Suprapubic skin (tissue), 4 donors: Measurements from ENCODE around the gene CEP41. TPM values are rescaled to one million over a fixed set of nuclear protein-coding genes. Genes with fewer than 3 reads are reported as not detected.

Experiments
- DNase-seq, 2 donors: peaks; one replicate each; pipeline ENCODE4 v3.0.0-alpha.2; 2019; ENCODE audit warnings: low spot score in 2 of 2
- H3K27ac ChIP-seq: fragments of 200-600 bp; sonication (generic); one replicate; pipeline ENCODE4 v1.5.1; 2019
- H3K27me3 ChIP-seq: fragments of 200-600 bp; sonication (generic); one replicate; pipeline ENCODE4 v1.5.1; 2019
- H3K36me3 ChIP-seq: fragments of 200-600 bp; sonication (generic); one replicate; pipeline ENCODE4 v1.5.1; 2019
- H3K4me1 ChIP-seq: fragments of 200-600 bp; sonication (generic); one replicate; pipeline ENCODE4 v1.5.1; 2019
- H3K4me3 ChIP-seq: fragments of 200-600 bp; sonication (generic); one replicate; pipeline ENCODE4 v1.5.1; 2019; ENCODE audit warnings: mild to moderate bottlenecking
- H3K9me3 ChIP-seq: fragments of 200-600 bp; sonication (generic); one replicate; pipeline ENCODE4 v1.5.1; 2019
- CTCF ChIP-seq, 2 donors: fragments of 200-600 bp in 1 of 2; fragments of 450-650 bp in 1 of 2; sonication (generic) in 1 of 2; IDR thresholded peaks; one replicate each; pipeline ENCODE4 v1.5.1; 2016 to 2019; ENCODE audit warnings: antibody characterized with exemption in 2 of 2, mild to moderate bottlenecking in 1 of 2, moderate library complexity in 1 of 2
- EP300 ChIP-seq: sonication (generic); formaldehyde crosslinking; IDR thresholded peaks from one replicate; pipeline ENCODE4 v1.6.1; 2017; ENCODE audit warnings: antibody characterized with exemption
- POLR2A ChIP-seq, 2 donors: fragments of 450-650 bp; IDR thresholded peaks; one replicate each; pipeline ENCODE4 v1.6.1; 2017; ENCODE audit warnings: antibody characterized with exemption in 2 of 2, mild to moderate bottlenecking in 2 of 2, moderate library complexity in 2 of 2
- POLR2AphosphoS5 ChIP-seq, 3 donors: sonication (generic); formaldehyde crosslinking; IDR thresholded peaks; one replicate each; pipeline ENCODE4 v1.6.1; 2017; ENCODE audit warnings: antibody characterized with exemption in 3 of 3
- WGBS: methylation state at CpG from one replicate; pipeline ENCODE4 v1.1.5; 2018; 5-methylcytosine and 5-hydroxymethylcytosine counted together
- total RNA-seq, 4 donors: library from RNA; depleted of rRNA; stranded (reverse); fragments of >200 nt; gene quantifications; one replicate each; pipeline ENCODE4 v1.1.0, GENCODE V29; 2016

Gene CEP41
- total RNA-seq, 4 donors from 2014 or later = 1.1 to 4.6 (median 4.2) TPM

- peaks cover 30% of the 10 kb centered on the region for H3K4me1 ChIP-seq
- no peaks in the 10 kb centered on the region for H3K27me3 ChIP-seq
- H3K4me3 ChIP-seq = no peak overlapping the region
- no peaks in the 10 kb centered on the region for H3K9me3 ChIP-seq
- WGBS = 85% methylated on average over 2 of the region's 2 CpGs
- H3K27ac ChIP-seq = no peak overlapping the region
- H3K36me3 ChIP-seq = no peaks in the 10 kb centered on the region
- TF ChIP-seq POLR2A (IDR thresholded peaks at IDR 0.05) = no peak
- no peak for TF ChIP-seq EP300
- TF ChIP-seq POLR2AphosphoS5 (IDR thresholded peaks at IDR 0.05) = no peak
- no peak for TF ChIP-seq CTCF (IDR thresholded peaks at IDR 0.05)
- DNase-seq = peak in 1 of 2 donors; percentile 2
Measured at GRCh38 chr7:130365088-130365487, 75.7 kb downstream of the CEP41 start.

GRCh38 chr7:130364451-130364850 is 76.4 kb downstream of the CEP41 start:
- H3K9me3 ChIP-seq = peaks cover 3% of the 10 kb centered on the region
- peaks cover 24% of the 10 kb centered on the region for H3K4me1 ChIP-seq
- no peak for TF ChIP-seq POLR2A (IDR thresholded peaks at IDR 0.05)
- TF ChIP-seq POLR2AphosphoS5 (IDR thresholded peaks at IDR 0.05) = no peak
- no peak for TF ChIP-seq EP300
- no peak for TF ChIP-seq CTCF (IDR thresholded peaks at IDR 0.05)
- H3K27ac ChIP-seq = no peak overlapping the region
- peak in 1 of 2 donors; percentile 31 for DNase-seq
- 94% methylated on average over 4 of the region's 4 CpGs for WGBS
- no peaks in the 10 kb centered on the region for H3K36me3 ChIP-seq
- no peaks in the 10 kb centered on the region for H3K27me3 ChIP-seq
- H3K4me3 ChIP-seq = no peak overlapping the region

- WGBS = 43% methylated on average over 7 of the region's 8 CpGs
- Histone ChIP-seq H3K27me3 (no peaks in the 10 kb centered on the region), H3K36me3 (no peaks in the 10 kb centered on the region), H3K4me1 (peaks cover 14% of the 10 kb centered on the region), H3K4me3 (no peak overlapping the region), H3K27ac (peak overlapping the region; percentile 56), H3K9me3 (peaks cover 3% of the 10 kb centered on the region)
- peak in 1 of 2 donors; percentile 54 for DNase-seq
- no peak for TF ChIP-seq POLR2A (IDR thresholded peaks at IDR 0.05)
- no peak for TF ChIP-seq POLR2AphosphoS5 (IDR thresholded peaks at IDR 0.05)
- TF ChIP-seq CTCF (IDR thresholded peaks at IDR 0.05) = no peak
- TF ChIP-seq EP300 = no peak
Measured at GRCh38 chr7:130363026-130363847, 77.6 kb downstream of the CEP41 start.

GRCh38 chr7:130362251-130362816 is 78.5 kb downstream of the CEP41 start:
- Histone ChIP-seq H3K27ac (no peak overlapping the region), H3K27me3 (no peaks in the 10 kb centered on the region), H3K4me1 (peaks cover 18% of the 10 kb centered on the region), H3K36me3 (no peaks in the 10 kb centered on the region), H3K9me3 (peaks cover 3% of the 10 kb centered on the region), H3K4me3 (no peak overlapping the region)
- peak in 1 of 2 donors; percentile 50 for DNase-seq
- TF ChIP-seq CTCF (IDR thresholded peaks at IDR 0.05) (no peak), POLR2A (IDR thresholded peaks at IDR 0.05) (no peak), EP300 (no peak), POLR2AphosphoS5 (IDR thresholded peaks at IDR 0.05) (no peak)
- 97% methylated on average over 5 of the region's 10 CpGs for WGBS

- no peak for TF ChIP-seq EP300
- no peak for TF ChIP-seq POLR2AphosphoS5 (IDR thresholded peaks at IDR 0.05)
- no peak for TF ChIP-seq CTCF (IDR thresholded peaks at IDR 0.05)
- no peak for TF ChIP-seq POLR2A (IDR thresholded peaks at IDR 0.05)
- DNase-seq = peak in 1 of 2 donors; percentile 37
- 88% methylated on average over 7 of the region's 7 CpGs for WGBS
- no peak overlapping the region for H3K27ac ChIP-seq
- peaks cover 25% of the 10 kb centered on the region for H3K4me1 ChIP-seq
- no peaks in the 10 kb centered on the region for H3K27me3 ChIP-seq
- H3K36me3 ChIP-seq = no peaks in the 10 kb centered on the region
- peaks cover 3% of the 10 kb centered on the region for H3K9me3 ChIP-seq
- H3K4me3 ChIP-seq = no peak overlapping the region
Measured at GRCh38 chr7:130361681-130362080, 79.1 kb downstream of the CEP41 start.
